SH-SY5Y (cell line): ENCODE measurements around the gene TBC1D22A.

ENCODE experiments used
- GATA2 ChIP-seq: IDR thresholded peaks from 2 replicates; pipeline ENCODE4 v1.6.1; 2011; ENCODE audit warnings: mild to moderate bottlenecking, low read depth, low read length
- GATA3 ChIP-seq: IDR thresholded peaks from 2 replicates; pipeline ENCODE4 v1.6.1; 2011; ENCODE audit warnings: low read depth, mild to moderate bottlenecking, low read length, moderate library complexity

DNA sequence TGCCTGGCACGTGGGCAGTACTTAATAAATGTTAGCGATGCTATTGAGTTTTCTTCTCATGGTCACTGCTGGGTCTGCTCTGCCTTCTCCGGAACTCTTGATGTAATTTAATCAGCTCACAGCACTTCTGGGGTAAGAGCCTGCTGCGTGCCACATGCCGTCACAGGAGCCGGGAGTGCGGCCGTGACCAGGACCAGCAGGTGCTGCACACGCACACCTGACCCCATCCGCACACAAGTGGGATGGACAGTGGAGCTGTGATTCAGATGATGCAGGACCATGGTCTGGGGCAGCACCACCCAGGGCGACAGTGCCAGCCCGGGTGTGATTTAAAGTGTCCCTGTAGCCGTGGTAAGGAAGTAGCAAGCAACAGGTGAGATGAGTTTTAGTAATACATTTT, 61.2 kb downstream of the TBC1D22A start:
- TF ChIP-seq GATA2 (no peak), GATA3 (no peak)
